PC-9 (cell line): Measurements from ENCODE around the gene NMB. TPM values are rescaled to one million over a fixed set of nuclear protein-coding genes. Genes with fewer than 3 reads are reported as not detected.

Experiments
- BruUV-seq: library from RNA; stranded (reverse); fragments of 400-500 nt; replicated peaks from 2 replicates; lab custom pipeline; 2021; lab: Mats Ljungman, UMichigan
- CTCF ChIA-PET: fragments of 300-600 bp; sonication (Branson Sonifier 250); formaldehyde crosslinking; loops from one replicate; lab custom pipeline; 2022; ENCODE audit warnings: antibody characterized with exemption; lab: Charles Lee
- POLR2A ChIA-PET: fragments of 300-600 bp; sonication (Branson Sonifier 250); formaldehyde crosslinking; loops from one replicate; lab custom pipeline; 2022; ENCODE audit warnings: antibody characterized with exemption; ENCODE audit not compliant: unreplicated experiment; lab: Charles Lee
- DNase-seq, 2 experiments: peaks; one replicate each; pipeline versions ENCODE4 v3.0.0 to v3.0.0-alpha.2; 2015 to 2022; ENCODE audit warnings: mixed read lengths in 1 of 2
- H2AFZ ChIP-seq: fragments of 200-600 bp; sonication (generic); 2 replicates; pipeline ENCODE4 v1.8.1; 2017; ENCODE audit warnings: antibody characterized with exemption
- H3F3A ChIP-seq: fragments of 200-600 bp; sonication (generic); 2 replicates; pipeline ENCODE4 v1.8.1; 2017; ENCODE audit warnings: antibody characterized with exemption, mild to moderate bottlenecking, low read depth; ENCODE audit not compliant: insufficient read depth
- H3K27ac ChIP-seq: fragments of 200-600 bp; sonication (generic); 2 replicates; pipeline ENCODE4 v1.6.1; 2016; ENCODE audit warnings: mixed run types
- H3K27me3 ChIP-seq: fragments of 200-600 bp; sonication (generic); 2 replicates; pipeline ENCODE4 v1.6.1; 2016; ENCODE audit warnings: low read depth, mixed run types; ENCODE audit not compliant: insufficient read depth
- H3K36me3 ChIP-seq: fragments of 200-600 bp; sonication (generic); 2 replicates; pipeline ENCODE4 v1.6.1; 2016; ENCODE audit warnings: low read depth, mixed run types
- H3K4me1 ChIP-seq: fragments of 200-600 bp; sonication (generic); replicated peaks from 2 replicates; pipeline ENCODE4 v1.6.1; 2016; ENCODE audit warnings: mixed run types; ENCODE audit not compliant: insufficient read depth
- H3K4me2 ChIP-seq: fragments of 200-600 bp; sonication (generic); 2 replicates; pipeline ENCODE4 v1.6.1; 2017; ENCODE audit warnings: mixed run types
- H3K4me3 ChIP-seq: fragments of 200-600 bp; sonication (generic); 2 replicates; pipeline ENCODE4 v1.6.1; 2016; ENCODE audit warnings: mixed run types
- H3K79me2 ChIP-seq: fragments of 200-600 bp; sonication (generic); 2 replicates; pipeline ENCODE4 v1.6.1; 2017; ENCODE audit warnings: low read depth, mixed run types
- H3K9me2 ChIP-seq: fragments of 200-600 bp; sonication (generic); 2 replicates; pipeline ENCODE4 v1.8.1; 2017; ENCODE audit warnings: mild to moderate bottlenecking; ENCODE audit not compliant: insufficient read depth
- H3K9me3 ChIP-seq: fragments of 200-600 bp; sonication (generic); 2 replicates; pipeline ENCODE4 v1.8.1; 2016; ENCODE audit warnings: low read depth; ENCODE audit not compliant: insufficient read depth
- H4K20me1 ChIP-seq: fragments of 200-600 bp; sonication (generic); 2 replicates; pipeline ENCODE4 v1.8.1; 2017; ENCODE audit not compliant: insufficient read depth
- CTCF ChIP-seq: fragments of 200-600 bp; sonication (generic); conservative IDR thresholded peaks from 2 replicates; pipeline ENCODE4 v1.6.1; 2017; ENCODE audit warnings: mixed run types, antibody characterized with exemption, mild to moderate bottlenecking, moderate library complexity
- EZH2 ChIP-seq: fragments of 200-600 bp; sonication (generic); IDR thresholded peaks from 2 replicates; pipeline ENCODE4 v1.8.0; 2017; ENCODE audit warnings: antibody characterized with exemption, low read depth
- intact Hi-C: fragments of 100-400 bp; cut with micrococcal nuclease; formaldehyde crosslinking; loops from one replicate; pipeline ENCODE4 v1.10.0; 2022; ENCODE audit not compliant: unreplicated experiment
- total RNA-seq: library from RNA; stranded (reverse); gene quantifications from 2 replicates; pipeline ENCODE4 v1.2.3, GENCODE V29; 2021

NMB gene
- total RNA-seq, 1 experiment from 2014 or later = 77.1 TPM

- Histone ChIP-seq H3K36me3 (peaks cover 23% of the 10 kb centered on the region), H2AFZ (peak within 1 kb of the TSS; percentile 90), H4K20me1 (0 out of 2 replicates have a peak, but pooled peaks cover 6% of the 10 kb centered on the region), H3K9me2 (no peaks in the 10 kb centered on the region), H3K4me2 (peak within 1 kb of the TSS; percentile 84), H3K79me2 (peaks cover 31% of the 10 kb centered on the region), H3K4me3 (peak within 1 kb of the TSS; percentile 86), H3K27ac (peak within 1 kb of the TSS; percentile 58), H3F3A (peaks cover 39% of the 10 kb centered on the region; the same call in 1 of the 2 replicates), H3K4me1 (peaks cover 30% of the 10 kb centered on the region), H3K9me3 (no peaks in the 10 kb centered on the region), H3K27me3 (no peaks in the 10 kb centered on the region)
- peak; percentile 82 to 94 for DNase-seq
- BruUV-seq = TSS peak; percentile 19
- POLR2A ChIA-PET = interaction anchor here (0.6 to 0.7 kb wide), 2 partner anchors 39 to 495 kb away, joined by 3 to 6 read pairs; no protein-coding TSS in a partner anchor
- no peak for TF ChIP-seq CTCF
- TF ChIP-seq EZH2 = no peak
- intact Hi-C loops = loop anchor here (1.0 to 10.0 kb wide), 4 partner anchors 53 to 274 kb away; partner anchors contain the start of gene ZSCAN2
- CTCF ChIA-PET = interaction anchor here (0.5 kb wide), 1 partner anchor 22 kb away, joined by 3 read pairs; no protein-coding TSS in a partner anchor
Measured at GRCh38 chr15:84653910-84654688, 3.9 kb downstream of the NMB start, which contains the start of gene WDR73. WDR73 (minus strand) TSS chr15:84654283; CDS start chr15:84654274, 9 bp downstream.

- peaks cover 33% of the 10 kb centered on the region; the same call in 1 of the 2 replicates for H3F3A ChIP-seq
- no peak for DNase-seq
- peaks cover 29% of the 10 kb centered on the region for H3K36me3 ChIP-seq
- H4K20me1 ChIP-seq = 0 out of 2 replicates have a peak, but pooled peaks cover 6% of the 10 kb centered on the region
- H3K9me2 ChIP-seq = no peaks in the 10 kb centered on the region
- H2AFZ ChIP-seq = peak overlapping the region; percentile 90
- ChIA-PET POLR2A (no interaction called here), CTCF (no interaction called here)
- H3K4me2 ChIP-seq = peak overlapping the region; percentile 84
- H3K4me1 ChIP-seq = peaks cover 25% of the 10 kb centered on the region
- H3K9me3 ChIP-seq = no peaks in the 10 kb centered on the region
- H3K4me3 ChIP-seq = peak overlapping the region; percentile 86
- BruUV-seq = no TSS peak
- no peaks in the 10 kb centered on the region for H3K27me3 ChIP-seq
- H3K27ac ChIP-seq = peak overlapping the region; percentile 58
- intact Hi-C loops = loop anchor here (10.0 kb wide), 1 partner anchor 131 kb away; no protein-coding TSS in a partner anchor
- peaks cover 31% of the 10 kb centered on the region for H3K79me2 ChIP-seq
- TF ChIP-seq EZH2 = no peak
- TF ChIP-seq CTCF = no peak
Measured at GRCh38 chr15:84653584-84653909, 4.5 kb downstream of the NMB start.

- CTCF ChIA-PET = no interaction called here
- no peaks in the 10 kb centered on the region for H3K9me2 ChIP-seq
- POLR2A ChIA-PET = no interaction called here
- peaks cover 28% of the 10 kb centered on the region for H3K79me2 ChIP-seq
- TF ChIP-seq CTCF = no peak
- no peak for TF ChIP-seq EZH2
- no peak for DNase-seq
- no peak overlapping the region for H3K27ac ChIP-seq
- peaks cover 33% of the 10 kb centered on the region for H3K36me3 ChIP-seq
- peaks cover 16% of the 10 kb centered on the region; the same call in 1 of the 2 replicates for H3F3A ChIP-seq
- no peak overlapping the region for H2AFZ ChIP-seq
- peaks cover 13% of the 10 kb centered on the region for H3K4me1 ChIP-seq
- H3K27me3 ChIP-seq = no peaks in the 10 kb centered on the region
- H3K4me2 ChIP-seq = no peak overlapping the region
- intact Hi-C loops = loop anchor here (10.0 kb wide), 1 partner anchor 135 kb away; no protein-coding TSS in a partner anchor
- H3K4me3 ChIP-seq = no peak overlapping the region
- no peaks in the 10 kb centered on the region for H3K9me3 ChIP-seq
- H4K20me1 ChIP-seq = 0 out of 2 replicates have a peak, but pooled peaks cover 6% of the 10 kb centered on the region
- no TSS peak for BruUV-seq
Measured at GRCh38 chr15:84649706-84650105, 8.3 kb downstream of the NMB start.
